Measurements from ENCODE around the gene SPAG16. TPM values are rescaled to one million over a fixed set of nuclear protein-coding genes. Genes with fewer than 3 reads are reported as not detected.
A peak's percentile ranks its signal among the peaks of the same experiment; 100 is the strongest.

The SPAG16 gene
- total RNA-seq, 1 experiment from 2014 or later = 17.3 TPM

- H3K4me1 Mint-ChIP-seq = peaks cover 7 to 10% of the 10 kb centered on the region in 2 experiments
- H2BK12ac ChIP-seq (ENCODE audit: insufficient read length, low read depth, low read length) = no peak overlapping the region
- H3K4ac ChIP-seq (ENCODE audit: low read depth, low read length) = no peak overlapping the region
- no peak overlapping the region for H3K27ac ChIP-seq (ENCODE audit: insufficient read length, low read depth, low read length)
- H4K8ac ChIP-seq (replicated peaks; ENCODE audit: insufficient read length, low read depth, low read length) = no peak overlapping the region
- no peak overlapping the region for H3K14ac ChIP-seq (ENCODE audit: insufficient read depth, low read length)
- no peak overlapping the region for H2BK20ac ChIP-seq (ENCODE audit: low read depth, low read length, poor library complexity, severe bottlenecking)
- H3K27me3 Mint-ChIP-seq (ENCODE audit: low read depth) = no peaks in the 10 kb centered on the region
- no peak overlapping the region for H3K4me2 ChIP-seq (ENCODE audit: insufficient read depth, insufficient read length, low read length)
- no peak overlapping the region for H2BK5ac ChIP-seq (ENCODE audit: insufficient read length, low read length)
- no CpG with 5 or more reads among the region's 2 CpGs for WGBS (ENCODE audit: extremely low coverage, insufficient read length, low lambda C conversion rate)
- H3T11ph ChIP-seq (ENCODE audit: low read length) = no peak overlapping the region
- no peaks in the 10 kb centered on the region for H3K4me1 ChIP-seq (ENCODE audit: insufficient read depth, low read length)
- TF ChIP-seq CTCF (conservative IDR thresholded peaks at IDR 0.05) = no peak; the same call in 2 of the 3 replicates
- no peak overlapping the region for H3K4me3 Mint-ChIP-seq
- H3K18ac ChIP-seq (ENCODE audit: insufficient read length, low read depth, low read length) = no peak overlapping the region
- H3K36me3 Mint-ChIP-seq (ENCODE audit: insufficient read depth in 1 of 3, low read depth in 3 of 3) = no peaks in the 10 kb centered on the region
- H4K5ac ChIP-seq (ENCODE audit: insufficient read length, low read depth, low read length) = no peak overlapping the region
- H3K56ac ChIP-seq (ENCODE audit: insufficient read length, low read depth, low read length) = no peak overlapping the region
- H3K9ac ChIP-seq (ENCODE audit: extremely low read depth, insufficient read length, low read length) = no peak overlapping the region
- no peak overlapping the region for H2AK5ac ChIP-seq (ENCODE audit: insufficient read length, low read length)
- H3K23ac ChIP-seq (ENCODE audit: insufficient read length, low read depth, low read length) = no peak overlapping the region
- no peak overlapping the region for H2BK15ac ChIP-seq (ENCODE audit: low read depth, low read length)
- H3K79me1 ChIP-seq (ENCODE audit: insufficient read depth, low read depth, low read length, poor library complexity, severe bottlenecking) = no peaks in the 10 kb centered on the region
- H4K20me1 ChIP-seq (ENCODE audit: control insufficient read depth, insufficient read depth, insufficient read length) = no peaks in the 10 kb centered on the region
- no peaks in the 10 kb centered on the region for H3K9me3 ChIP-seq (ENCODE audit: control insufficient read depth, low read depth, low read length)
- DNase-seq = no peak
- H4K91ac ChIP-seq (ENCODE audit: insufficient read length, low read depth, low read length) = no peak overlapping the region
- no peaks in the 10 kb centered on the region for H3K79me2 ChIP-seq (ENCODE audit: insufficient read depth, low read length)
- H3K27me3 ChIP-seq (ENCODE audit: insufficient read depth, low read length) = no peaks in the 10 kb centered on the region
- H2AFZ ChIP-seq (ENCODE audit: low read length) = peak overlapping the region; percentile 56
- H2BK120ac ChIP-seq (ENCODE audit: low read depth, low read length, poor library complexity, severe bottlenecking) = no peak overlapping the region
- H3K27ac Mint-ChIP-seq = peak overlapping the region in 1 of 3 experiments; percentile 33; a peak in 1 of 7 replicates
- H3K9me3 Mint-ChIP-seq = no peaks in the 10 kb centered on the region
- H3K23me2 ChIP-seq (ENCODE audit: insufficient read length, low read depth, low read length, poor library complexity, severe bottlenecking) = no peaks in the 10 kb centered on the region
These were observed 794.8 kb downstream of the SPAG16 start for GRCh38 chr2:214079032-214079431.

All from H9 (cell line).